ENCODE results near the gene CYFIP2.

CYFIP2 gene

DNA sequence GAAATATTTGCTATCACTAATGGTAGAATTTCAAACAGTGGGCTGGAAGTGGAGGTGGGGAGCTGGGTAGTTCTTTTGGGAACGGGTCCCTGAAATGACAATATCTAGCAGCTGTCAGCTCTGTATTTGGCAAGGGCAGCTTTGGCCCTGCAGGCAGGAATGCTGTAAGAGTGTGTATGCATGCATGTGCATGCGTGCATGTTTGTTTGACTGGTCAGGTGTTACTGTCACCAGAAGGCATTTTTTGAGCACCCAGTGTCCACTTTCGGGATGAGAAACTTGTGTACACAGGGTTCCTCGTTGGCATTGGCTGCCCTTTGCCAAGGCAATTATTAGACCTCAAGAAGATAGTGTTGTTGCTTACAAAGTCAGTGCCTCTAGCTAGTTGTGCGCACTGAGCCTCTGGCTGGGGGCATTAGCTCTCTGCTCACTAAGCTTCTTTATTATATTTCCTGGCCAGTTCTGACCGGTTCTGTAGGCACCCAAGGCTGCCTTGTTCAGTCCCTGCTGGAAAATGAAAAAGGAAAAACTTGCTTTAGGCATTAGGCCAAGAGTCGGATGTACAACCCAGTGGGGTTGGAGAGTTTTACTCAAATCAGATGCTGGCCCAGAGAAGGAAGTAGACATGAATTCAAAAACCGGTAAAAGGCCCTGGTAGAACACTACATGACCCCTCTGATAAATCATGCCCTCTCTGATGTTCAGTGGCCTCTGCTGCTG is 2.0 kb downstream of the CYFIP2 start:
- in situ Hi-C loops (cut with HindIII; ENCODE audit: low pct_unique_long_range_greater_than_20kb, low sequenced_read_pairs): no loop called here
- peak; percentile 54; the same call in 1 of the 2 replicates for TF ChIP-seq JUND (IDR thresholded peaks at IDR 0.05; ENCODE audit: low read depth)
- DNase-seq (ENCODE audit: low read depth in 1 of 2, low spot score in 1 of 2): peak; percentile 58 to 91

GRCh38 chr5:157269165-157269671 is 3.3 kb downstream of the CYFIP2 start:
- TF ChIP-seq JUND (IDR thresholded peaks at IDR 0.05; ENCODE audit: low read depth): no peak
- in situ Hi-C loops (cut with HindIII; ENCODE audit: low pct_unique_long_range_greater_than_20kb, low sequenced_read_pairs): no loop called here
- peak in 1 of 2 experiments; percentile 69 for DNase-seq (ENCODE audit: low read depth in 1 of 2, low spot score in 1 of 2)

GRCh38 chr5:157269761-157270272 is 3.9 kb downstream of the CYFIP2 start:
- in situ Hi-C loops (cut with HindIII; ENCODE audit: low pct_unique_long_range_greater_than_20kb, low sequenced_read_pairs): no loop called here
- TF ChIP-seq JUND (IDR thresholded peaks at IDR 0.05; ENCODE audit: low read depth): no peak
- no peak for DNase-seq (ENCODE audit: low read depth in 1 of 2, low spot score in 1 of 2)

GRCh38 chr5:157270771-157271170 is 4.8 kb downstream of the CYFIP2 start:
- in situ Hi-C loops (cut with HindIII; ENCODE audit: low pct_unique_long_range_greater_than_20kb, low sequenced_read_pairs): no loop called here
- TF ChIP-seq JUND (IDR thresholded peaks at IDR 0.05; ENCODE audit: low read depth): no peak
- no peak for DNase-seq (ENCODE audit: low read depth in 1 of 2, low spot score in 1 of 2)

DNA sequence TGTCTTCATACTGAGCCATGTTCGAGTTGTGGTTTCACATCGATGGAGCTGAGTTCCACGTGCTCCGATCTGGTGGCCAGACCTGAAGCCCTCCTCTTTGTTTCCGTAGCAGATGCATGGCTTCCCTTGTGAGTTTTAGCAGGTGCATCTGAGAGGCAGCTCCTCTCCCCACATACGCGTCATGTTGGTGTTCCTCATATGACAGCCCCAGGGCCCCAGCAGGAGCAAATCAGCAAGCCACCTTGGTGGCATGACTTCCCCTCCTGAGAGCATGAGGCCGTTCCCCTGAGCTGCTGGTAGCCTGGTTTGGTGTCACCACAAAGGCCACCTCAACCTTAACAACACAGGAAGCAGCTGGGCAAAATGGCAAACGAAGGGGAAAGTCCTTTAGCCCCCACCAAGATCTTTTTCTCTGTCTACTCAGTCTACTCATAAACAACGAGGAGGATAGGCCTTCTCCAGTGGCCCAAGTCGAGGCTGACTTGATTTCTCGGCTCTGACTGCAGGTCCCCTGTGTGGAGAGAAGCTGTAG is 5.9 kb downstream of the CYFIP2 start:
- no peak for DNase-seq (ENCODE audit: low read depth in 1 of 2, low spot score in 1 of 2)
- in situ Hi-C loops (cut with HindIII; ENCODE audit: low pct_unique_long_range_greater_than_20kb, low sequenced_read_pairs): no loop called here
- no peak for TF ChIP-seq JUND (IDR thresholded peaks at IDR 0.05; ENCODE audit: low read depth)

GRCh38 chr5:157273131-157273556 is 7.2 kb downstream of the CYFIP2 start:
- TF ChIP-seq JUND (IDR thresholded peaks at IDR 0.05; ENCODE audit: low read depth): no peak

DNA sequence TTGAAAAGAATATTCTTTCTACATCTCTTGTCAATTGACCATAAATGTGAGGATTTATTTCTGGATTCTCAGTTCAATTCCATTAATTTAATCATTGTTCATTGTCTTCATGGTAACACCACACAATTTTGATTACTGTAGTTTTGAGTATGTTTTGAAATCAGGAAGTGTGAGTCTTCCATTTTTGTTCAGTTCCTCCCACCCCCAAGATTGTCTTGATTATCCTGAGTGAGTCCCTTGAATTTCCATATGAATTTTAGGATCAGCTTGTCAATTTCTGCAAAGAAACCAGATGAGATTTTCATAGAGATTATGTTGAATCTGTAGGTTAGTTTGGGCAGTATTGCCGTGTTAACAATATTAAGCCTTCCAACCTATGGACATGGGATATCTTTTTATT is 9.5 kb downstream of the CYFIP2 start:
- no peak for TF ChIP-seq JUND (IDR thresholded peaks at IDR 0.05; ENCODE audit: low read depth)
- DNase-seq (ENCODE audit: low read depth in 1 of 2, low spot score in 1 of 2): no peak
- in situ Hi-C loops (cut with HindIII; ENCODE audit: low pct_unique_long_range_greater_than_20kb, low sequenced_read_pairs): no loop called here

More at GRCh38 chr5:157273131-157273556, 7.2 kb downstream of the CYFIP2 start:
- in situ Hi-C loops (cut with HindIII; ENCODE audit: low pct_unique_long_range_greater_than_20kb, low sequenced_read_pairs): no loop called here
- no peak for DNase-seq (ENCODE audit: low read depth in 1 of 2, low spot score in 1 of 2)

- no peak for TF ChIP-seq JUND (IDR thresholded peaks at IDR 0.05; ENCODE audit: low read depth)
- in situ Hi-C loops (cut with HindIII; ENCODE audit: low pct_unique_long_range_greater_than_20kb, low sequenced_read_pairs): no loop called here
- DNase-seq (ENCODE audit: low read depth in 1 of 2, low spot score in 1 of 2): no peak
Observed at GRCh38 chr5:157278319-157279037, 12.6 kb downstream of the CYFIP2 start.

GRCh38 chr5:157279605-157280239 is 13.8 kb downstream of the CYFIP2 start:
- no peak for DNase-seq (ENCODE audit: low read depth in 1 of 2, low spot score in 1 of 2)
- in situ Hi-C loops (cut with HindIII; ENCODE audit: low pct_unique_long_range_greater_than_20kb, low sequenced_read_pairs): no loop called here
- TF ChIP-seq JUND (IDR thresholded peaks at IDR 0.05; ENCODE audit: low read depth): no peak

GRCh38 chr5:157280927-157281326 is 15.0 kb downstream of the CYFIP2 start:
- in situ Hi-C loops (cut with HindIII; ENCODE audit: low pct_unique_long_range_greater_than_20kb, low sequenced_read_pairs): no loop called here
- DNase-seq (ENCODE audit: low read depth in 1 of 2, low spot score in 1 of 2): no peak
- TF ChIP-seq JUND (IDR thresholded peaks at IDR 0.05; ENCODE audit: low read depth): no peak

DNA sequence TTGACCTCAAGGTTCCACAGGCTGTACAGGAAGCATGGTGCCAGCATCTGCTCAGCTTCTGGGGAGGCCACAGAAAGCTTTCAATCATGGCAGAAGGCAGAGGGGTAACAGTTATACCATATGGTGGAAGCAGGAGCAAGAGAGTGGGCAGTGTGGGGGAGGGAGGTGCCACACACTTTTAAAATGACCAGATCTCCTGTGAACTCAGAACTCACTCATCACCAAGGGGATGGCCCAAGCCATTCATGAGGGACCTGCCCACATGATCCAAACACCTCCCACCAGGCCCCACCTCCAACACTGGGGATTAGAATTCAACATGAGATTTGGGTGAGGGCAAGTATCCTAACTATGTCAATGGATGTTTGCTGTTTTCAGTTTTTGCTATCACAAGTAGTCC is 16.2 kb downstream of the CYFIP2 start:
- DNase-seq (ENCODE audit: low read depth in 1 of 2, low spot score in 1 of 2): no peak
- TF ChIP-seq JUND (IDR thresholded peaks at IDR 0.05; ENCODE audit: low read depth): no peak
- in situ Hi-C loops (cut with HindIII; ENCODE audit: low pct_unique_long_range_greater_than_20kb, low sequenced_read_pairs): no loop called here

- DNase-seq (ENCODE audit: low read depth in 1 of 2, low spot score in 1 of 2): no peak
- in situ Hi-C loops (cut with HindIII; ENCODE audit: low pct_unique_long_range_greater_than_20kb, low sequenced_read_pairs): no loop called here
Observed at GRCh38 chr5:157283434-157283833, 17.5 kb downstream of the CYFIP2 start.

More at GRCh38 chr5:157283434-157283833, 17.5 kb downstream of the CYFIP2 start:
- no peak for TF ChIP-seq JUND (IDR thresholded peaks at IDR 0.05; ENCODE audit: low read depth)

Measured in T47D (cell line).